ENCODE data around the gene CLCNKB. TPM values are rescaled to one million over a fixed set of nuclear protein-coding genes. Genes with fewer than 3 reads are reported as not detected.

Gene CLCNKB
- total RNA-seq, 1 donor from 2014 or later = not detected

GRCh38 chr1:16092923-16093511 lies 49.4 kb downstream of the CLCNKB start:
- no peak for DNase-seq (ENCODE audit: low read depth)

- DNase-seq (ENCODE audit: low read depth) = no peak
Observed at GRCh38 chr1:16093611-16094010, 50.0 kb downstream of the CLCNKB start.

GRCh38 chr1:16094453-16095158 lies 51.0 kb downstream of the CLCNKB start:
- no peak for DNase-seq (ENCODE audit: low read depth)

- no peak for DNase-seq (ENCODE audit: low read depth)
Observed at GRCh38 chr1:16095447-16095846, 51.9 kb downstream of the CLCNKB start.

GRCh38 chr1:16099412-16099811 lies 55.8 kb downstream of the CLCNKB start:
- no peak for DNase-seq (ENCODE audit: low read depth)

GRCh38 chr1:16101623-16102022 lies 58.0 kb downstream of the CLCNKB start:
- no peak for DNase-seq (ENCODE audit: low read depth)

Other genes with a start within 250 kb of the CLCNKB start
- gene UQCRHL, start 236.1 kb upstream of the CLCNKB start, total RNA-seq = 1.5 and 1.6 TPM in 2 replicates
- 7.6 and 14.4 TPM in 2 replicates for gene SPEN, start 196.1 kb upstream of the CLCNKB start, total RNA-seq
- gene ZBTB17, start 67.7 kb upstream of the CLCNKB start, total RNA-seq = 32.9 and 47.1 TPM in 2 replicates
- not detected in 2 replicates for gene SRARP, start 39.5 kb upstream of the CLCNKB start, total RNA-seq
- 38.7 and 94.0 TPM in 2 replicates for gene HSPB7, start 25.7 kb upstream of the CLCNKB start, total RNA-seq
- gene CLCNKA, start 21.7 kb upstream of the CLCNKB start, total RNA-seq = 0.05 TPM in 1 of 2 replicates, not detected in the other
- gene FAM131C, start 29.9 kb downstream of the CLCNKB start, total RNA-seq = not detected in 2 replicates
- gene EPHA2, start 112.3 kb downstream of the CLCNKB start, total RNA-seq = 18.1 and 25.2 TPM in 2 replicates
- gene ARHGEF19, start 168.9 kb downstream of the CLCNKB start, total RNA-seq = 0.31 and 0.67 TPM in 2 replicates
- gene CPLANE2, start 193.4 kb downstream of the CLCNKB start, total RNA-seq = 11.3 and 16.3 TPM in 2 replicates

Data from myocyte (in vitro differentiated cells).